ENCODE data around the gene WDR90. TPM values are rescaled to one million over a fixed set of nuclear protein-coding genes. Genes with fewer than 3 reads are reported as not detected.
"Not testable (repeated sequence)": the region's sequence is repeated elsewhere in the genome, so short reads cannot be mapped to it uniquely, and the experiment has no call there.

The WDR90 gene
- total and polyA plus RNA-seq, 12 donors: 3.0 to 162 (median 26.9) TPM

GRCh38 chr16:710500-711075, 61.4 kb downstream of the WDR90 start:
- Histone ChIP-seq H3K4me3 (no peak overlapping the region), H3K4me1 (replicated peaks in 1 of 2) (peaks cover 6 to 11% of the 10 kb centered on the region in 2 donors), H3K27ac (peak overlapping the region in 1 of 5 donors; percentile 60), H3K36me3 (replicated peaks in 1 of 2) (no peaks in the 10 kb centered on the region), H3K27me3 (peaks cover 17% of the 10 kb centered on the region), H3K9me3 (replicated peaks in 1 of 3) (no peaks in the 10 kb centered on the region)
- no peak for DNase-seq
- TF ChIP-seq POLR2A (IDR thresholded peaks at IDR 0.05): no peak
- TF ChIP-seq CTCF (IDR thresholded peaks at IDR 0.05): no peak
- intact Hi-C loops (cut with DNase I): loop anchor here (5.0 to 10.0 kb wide), 3 partner anchors 77 to 347 kb away; partner anchors contain the start of genes CHTF18 (in 1 of the 2) and RPUSD1 (in 1 of the 2)
- 22 to 60% (median 58%) methylated on average over 6 to 21 of the region's 21 CpGs for WGBS, 4 donors

- peaks cover 16% of the 10 kb centered on the region for H3K27me3 ChIP-seq
- TF ChIP-seq CTCF (IDR thresholded peaks at IDR 0.05) (no peak), POLR2A (IDR thresholded peaks at IDR 0.05) (no peak)
- intact Hi-C loops (cut with DNase I): loop anchor here (5.0 to 10.0 kb wide), 3 partner anchors 76 to 346 kb away; partner anchors contain the start of genes CHTF18 (in 1 of the 2) and RPUSD1 (in 1 of the 2)
- no peaks in the 10 kb centered on the region for H3K9me3 ChIP-seq (replicated peaks in 1 of 3)
- no peaks in the 10 kb centered on the region for H3K36me3 ChIP-seq (replicated peaks in 1 of 2)
- WGBS, 4 donors: 55 to 70% (median 63%) methylated on average over 4 to 12 of the region's 12 CpGs
- H3K4me3 ChIP-seq: no peak overlapping the region
- peak overlapping the region in 1 of 5 donors; percentile 60 for H3K27ac ChIP-seq
- no peak for DNase-seq
- H3K4me1 ChIP-seq (replicated peaks in 1 of 2): peaks cover 11 to 15% of the 10 kb centered on the region in 2 donors
Observed at GRCh38 chr16:711084-711483, 61.9 kb downstream of the WDR90 start.

DNA sequence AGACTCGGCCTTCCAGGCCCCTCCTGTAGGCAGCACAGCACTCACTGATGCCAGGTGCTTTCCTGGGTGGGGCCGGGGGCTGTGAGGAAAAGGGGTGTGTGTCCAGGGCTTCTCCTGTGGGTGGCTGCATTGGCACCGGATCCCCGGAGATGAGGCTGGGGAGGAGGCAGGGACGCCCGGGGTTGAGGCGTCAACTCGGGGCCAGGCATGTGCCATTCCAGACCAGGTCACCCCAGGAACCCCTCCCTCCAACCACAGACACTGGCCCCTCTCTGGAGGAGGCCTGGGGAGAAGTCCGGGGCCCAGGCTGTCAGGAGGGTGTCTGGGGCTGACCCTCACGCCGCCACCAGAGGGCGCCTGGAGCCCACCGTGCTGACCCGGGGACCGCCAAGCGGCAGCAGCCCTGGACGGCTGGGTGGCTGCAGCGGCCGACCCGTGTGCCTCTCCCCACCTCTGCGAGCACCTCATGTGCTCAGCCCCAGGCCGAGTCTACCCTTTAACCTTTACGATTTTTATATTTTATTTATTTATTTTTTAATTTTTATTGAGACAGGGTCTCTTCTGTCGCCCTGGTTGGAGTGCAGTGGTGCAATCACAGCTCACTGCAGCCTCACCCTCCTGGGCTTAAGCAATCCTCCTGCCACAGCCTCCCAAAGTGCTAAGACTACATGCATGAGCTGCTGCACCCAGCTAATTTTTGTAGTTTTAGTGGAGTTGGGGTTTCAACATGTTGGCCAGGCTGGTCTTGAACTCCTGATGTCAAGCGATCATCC, 62.6 kb downstream of the WDR90 start:
- no peak for TF ChIP-seq POLR2A (IDR thresholded peaks at IDR 0.05)
- peak; percentile 76 to 97 (median 90) for TF ChIP-seq CTCF (IDR thresholded peaks at IDR 0.05)
- Histone ChIP-seq H3K4me1 (replicated peaks in 1 of 2) (peaks cover 16 to 22% of the 10 kb centered on the region in 2 donors), H3K36me3 (replicated peaks in 1 of 2) (no peaks in the 10 kb centered on the region), H3K27me3 (peaks cover 15% of the 10 kb centered on the region), H3K27ac (peak overlapping the region in 1 of 5 donors; percentile 60), H3K4me3 (no peak overlapping the region), H3K9me3 (replicated peaks in 1 of 3) (no peaks in the 10 kb centered on the region)
- peak; percentile 73 to 90 (median 81) for DNase-seq
- intact Hi-C loops (cut with DNase I): loop anchor here (5.0 to 10.0 kb wide), 3 partner anchors 76 to 346 kb away; partner anchors contain the start of genes CHTF18 (in 1 of the 2) and RPUSD1 (in 1 of the 2)
- 9 to 24% (median 10%) methylated on average over 12 to 25 of the region's 25 CpGs for WGBS, 4 donors

GRCh38 chr16:712740-713250, 63.6 kb downstream of the WDR90 start:
- TF ChIP-seq POLR2A (IDR thresholded peaks at IDR 0.05): peak in 1 of 2 donors; percentile 46
- TF ChIP-seq CTCF (IDR thresholded peaks at IDR 0.05): peak in 5 of 6 experiments; percentile 39 to 64 (median 54)
- intact Hi-C loops (cut with DNase I): loop anchor here (5.0 to 10.0 kb wide), 3 partner anchors 75 to 345 kb away; partner anchors contain the start of genes CHTF18 (in 1 of the 2) and RPUSD1 (in 1 of the 2)
- H3K9me3 ChIP-seq (replicated peaks in 1 of 3); H3K36me3 ChIP-seq (replicated peaks in 1 of 2); H3K4me3 ChIP-seq: not testable (repeated sequence)
- peak in 6 of 7 donors; percentile 69 to 90 (median 80) for DNase-seq
- H3K4me1 ChIP-seq (replicated peaks in 1 of 2): peaks cover 16 to 26% of the 10 kb centered on the region in 2 donors
- peaks cover 14% of the 10 kb centered on the region for H3K27me3 ChIP-seq
- peak overlapping the region in 3 of 5 donors; percentile 22 to 81 (median 47) for H3K27ac ChIP-seq
- WGBS, 4 donors: 39 to 46% (median 44%) methylated on average over 11 to 13 of the region's 13 CpGs

All from adrenal gland (tissue), 12 donors.